IMR-90 (cell line): ENCODE results near the gene LRRC14B. TPM values are rescaled to one million over a fixed set of nuclear protein-coding genes. Genes with fewer than 3 reads are reported as not detected.

ENCODE experiments used
- ATAC-seq: fragments of 200-7000 bp; cut with Tn5 transposase; 2 replicates; pipeline ENCODE4 v1.9.1; 2020; ENCODE audit warnings: low read depth, mild to moderate bottlenecking, moderate library complexity
- BruUV-seq: library from RNA; stranded (reverse); fragments of 400-500 nt; replicated peaks from 2 replicates; lab custom pipeline; 2021; lab: Mats Ljungman, UMichigan
- CTCF ChIA-PET: fragments of 300-600 bp; formaldehyde crosslinking; extraction: SDS; loops from one replicate; lab custom pipeline; 2021; ENCODE audit warnings: antibody characterized with exemption; lab: Yijun Ruan, JAX
- POLR2A ChIA-PET: fragments of 300-600 bp; sonication (Branson Sonifier 250); formaldehyde crosslinking; loops from one replicate; lab custom pipeline; 2022; ENCODE audit warnings: antibody characterized with exemption; ENCODE audit not compliant: unreplicated experiment; lab: Charles Lee
- DNase-seq: peaks from one replicate; pipeline ENCODE4 v3.0.0; 2013
- H2AFZ ChIP-seq: replicated peaks from 2 replicates; pipeline ENCODE3; 2013; ENCODE audit warnings: low read length, mild to moderate bottlenecking; ENCODE audit not compliant: poor library complexity
- H2AK5ac ChIP-seq: 2 replicates; pipeline ENCODE4 v1.6.1; 2013; ENCODE audit warnings: low read depth, low read length, inconsistent platforms
- H2AK9ac ChIP-seq: replicated peaks from 2 replicates; pipeline ENCODE3; 2013; ENCODE audit warnings: mild to moderate bottlenecking, low read depth, low read length, moderate library complexity; ENCODE audit not compliant: poor library complexity
- H2BK120ac ChIP-seq: 2 replicates; pipeline ENCODE4 v1.6.1; 2013; ENCODE audit warnings: low read depth, low read length, inconsistent platforms
- H2BK15ac ChIP-seq: 3 replicates; pipeline ENCODE4 v1.6.1; 2013; ENCODE audit warnings: low read depth, low read length, inconsistent platforms
- H2BK20ac ChIP-seq: 2 replicates; pipeline ENCODE4 v1.6.1; 2013; ENCODE audit warnings: low read depth, mild to moderate bottlenecking, inconsistent platforms, low read length, moderate library complexity
- H2BK5ac ChIP-seq: 2 replicates; pipeline ENCODE4 v1.6.1; 2013; ENCODE audit warnings: mild to moderate bottlenecking, low read depth, low read length, inconsistent platforms; ENCODE audit not compliant: poor library complexity, severe bottlenecking
- H3K14ac ChIP-seq: replicated peaks from 2 replicates; pipeline ENCODE4 v1.6.1; 2013; ENCODE audit warnings: low read depth, low read length, inconsistent platforms
- H3K18ac ChIP-seq: 2 replicates; pipeline ENCODE4 v1.6.1; 2013; ENCODE audit warnings: low read depth, low read length, control low read depth
- H3K23ac ChIP-seq: 2 replicates; pipeline ENCODE4 v1.6.1; 2013; ENCODE audit warnings: low read depth, low read length, inconsistent platforms
- H3K27ac ChIP-seq: 2 replicates; pipeline ENCODE4 v1.5.1; 2013; ENCODE audit warnings: mild to moderate bottlenecking, control low read depth, low read length; ENCODE audit not compliant: insufficient read depth
- H3K27me3 ChIP-seq: 2 replicates; pipeline ENCODE4 v1.6.1; 2013; ENCODE audit warnings: low read length; ENCODE audit not compliant: control insufficient read depth, insufficient read depth
- H3K36me3 ChIP-seq: 2 replicates; pipeline ENCODE4 v1.6.1; 2013; ENCODE audit warnings: low read length, mixed read lengths; ENCODE audit not compliant: control insufficient read depth, insufficient read depth
- H3K4ac ChIP-seq: 2 replicates; pipeline ENCODE4 v1.6.1; 2013; ENCODE audit warnings: low read depth, low read length, inconsistent platforms
- H3K4me1 ChIP-seq: 2 replicates; pipeline ENCODE4 v1.6.1; 2013; ENCODE audit warnings: low read length, mixed read lengths; ENCODE audit not compliant: control insufficient read depth, insufficient read depth
- H3K4me2 ChIP-seq: 2 replicates; pipeline ENCODE4 v1.6.1; 2013; ENCODE audit warnings: low read depth, mild to moderate bottlenecking, control low read depth, low read length, moderate library complexity
- H3K4me3 ChIP-seq: 2 replicates; pipeline ENCODE4 v1.5.1; 2013; ENCODE audit warnings: low read depth, mild to moderate bottlenecking, control low read depth, low read length, moderate library complexity; ENCODE audit not compliant: insufficient read depth
- H3K56ac ChIP-seq: 2 replicates; pipeline ENCODE4 v1.6.1; 2013; ENCODE audit warnings: low read length, inconsistent platforms; ENCODE audit not compliant: insufficient read depth; ENCODE audit errors: extremely low read depth
- H3K79me1 ChIP-seq, 2 experiments: 2 replicates each; pipeline ENCODE4 v1.6.1; 2013; ENCODE audit warnings: low read length in 2 of 2, inconsistent platforms in 1 of 2, low read depth in 1 of 2
- H3K9ac ChIP-seq: 2 replicates; pipeline ENCODE4 v1.6.1; 2013; ENCODE audit warnings: low read depth, low read length, control low read depth
- H3K9me1 ChIP-seq: 2 replicates; pipeline ENCODE4 v1.6.1; 2013; ENCODE audit warnings: low read length, inconsistent platforms; ENCODE audit not compliant: insufficient read depth
- H3K9me3 ChIP-seq: 2 replicates; pipeline ENCODE4 v1.6.1; 2013; ENCODE audit warnings: low read length; ENCODE audit not compliant: control insufficient read depth, insufficient read depth
- H4K20me1 ChIP-seq: 2 replicates; pipeline ENCODE4 v1.6.1; 2013; ENCODE audit warnings: low read length, inconsistent platforms; ENCODE audit not compliant: insufficient read depth
- H4K5ac ChIP-seq: 2 replicates; pipeline ENCODE4 v1.6.1; 2013; ENCODE audit warnings: mild to moderate bottlenecking, low read depth, low read length, control low read depth
- H4K8ac ChIP-seq, 2 experiments: 2 replicates each; pipeline ENCODE4 v1.6.1; 2013; ENCODE audit warnings: low read depth in 2 of 2, low read length in 2 of 2, control low read depth in 1 of 2, inconsistent platforms in 1 of 2
- H4K91ac ChIP-seq: 2 replicates; pipeline ENCODE4 v1.6.1; 2013; ENCODE audit warnings: low read depth, low read length, inconsistent platforms; ENCODE audit not compliant: insufficient read depth
- CHD1 ChIP-seq: IDR thresholded peaks from 2 replicates; pipeline ENCODE4 v1.6.1; 2012; ENCODE audit warnings: low read depth, low read length, improper control_type of control experiment
- CTCF ChIP-seq: conservative IDR thresholded peaks from 2 replicates; pipeline ENCODE4 v1.5.1; 2012; ENCODE audit warnings: mild to moderate bottlenecking, low read depth, low read length, improper control_type of control experiment
- FOS ChIP-seq: fragments of 150-350 bp; IDR thresholded peaks from 2 replicates; pipeline ENCODE4 v1.6.1; 2016; ENCODE audit warnings: low read depth, low read length
- MAFK ChIP-seq: IDR thresholded peaks from 2 replicates; pipeline ENCODE4 v1.6.1; 2012; ENCODE audit warnings: low read depth, low read length, improper control_type of control experiment
- RAD21 ChIP-seq: IDR thresholded peaks from 2 replicates; pipeline ENCODE4 v1.6.1; 2012; ENCODE audit warnings: low read length, improper control_type of control experiment
- RCOR1 ChIP-seq: IDR thresholded peaks from 2 replicates; pipeline ENCODE4 v1.6.1; 2012; ENCODE audit warnings: mild to moderate bottlenecking, low read length, improper control_type of control experiment; ENCODE audit not compliant: insufficient replicate concordance
- RFX5 ChIP-seq: IDR thresholded peaks from 2 replicates; pipeline ENCODE4 v1.8.0; 2012; ENCODE audit warnings: low read depth, mild to moderate bottlenecking, low read length, moderate library complexity
- SMC3 ChIP-seq: fragments of 150-350 bp; IDR thresholded peaks from 2 replicates; pipeline ENCODE4 v1.6.1; 2016; ENCODE audit warnings: low read depth, mild to moderate bottlenecking, antibody characterized with exemption, low read length, moderate library complexity
- WGBS, 2 experiments: methylation state at CpG; one replicate each; pipeline versions ENCODE4 v1.1.5 to v1.1.7; 2013; ENCODE audit warnings: missing lambda C conversion rate in 2 of 2; ENCODE audit not compliant: insufficient read length in 1 of 2; ENCODE audit errors: extremely low coverage in 2 of 2; 5-methylcytosine and 5-hydroxymethylcytosine counted together
- dilution Hi-C: fragments of 300-500 bp; cut with HindIII; formaldehyde crosslinking; loops from one replicate; pipeline ENCODE4 v1.14.3; 2018; ENCODE audit warnings: low sequenced_read_pairs; ENCODE audit not compliant: unreplicated experiment
- in situ Hi-C: fragments of 300-500 bp; cut with MboI; formaldehyde crosslinking; loops from 3 replicates; pipeline ENCODE4 v1.14.3; 2019; ENCODE audit warnings: low sequenced_read_pairs, inconsistent platforms, mixed read lengths
- intact Hi-C: fragments of 100-400 bp; cut with micrococcal nuclease; formaldehyde crosslinking; loops from 2 replicates; pipeline ENCODE4 v1.10.0; 2022
- polyA plus RNA-seq, 3 experiments: library from polyadenylated mRNA; depleted of rRNA; stranded (reverse); fragments of >200 nt; gene quantifications; 2 replicates each; pipeline ENCODE4 v1.2.3, GENCODE V29; 2012; ENCODE audit warnings: low replicate concordance in 1 of 3
- total RNA-seq: library from RNA; depleted of rRNA; stranded (reverse); fragments of >200 nt; gene quantifications from 2 replicates; pipeline ENCODE4 v1.2.3, GENCODE V29; 2012

Gene LRRC14B
- total and polyA plus RNA-seq, 2 of the 4 experiments (the other 2 are of a cell fraction): not detected

- Histone ChIP-seq H2BK5ac (no peak overlapping the region), H4K20me1 (peaks cover 2% of the 10 kb centered on the region; the same call in 1 of the 2 replicates), H3K18ac (no peak overlapping the region), H3K36me3 (no peaks in the 10 kb centered on the region), H3K4me1 (no peaks in the 10 kb centered on the region), H2AFZ (peak overlapping the region; percentile 92), H2BK20ac (peak overlapping the region; percentile 71), H2AK9ac (peak overlapping the region; percentile 81), H4K91ac (no peak overlapping the region), H3K4me3 (no peak overlapping the region), H3K9me3 (no peaks in the 10 kb centered on the region), H3K56ac (no peak overlapping the region), H3K9me1 (peaks cover 3% of the 10 kb centered on the region; the same call in 1 of the 2 replicates), H2BK15ac (peak overlapping the region; percentile 87; the same call in 1 of the 3 replicates), H3K79me1 (no peaks in the 10 kb centered on the region), H3K14ac (no peak overlapping the region), H3K23ac (no peak overlapping the region), H3K4me2 (no peak overlapping the region; the same call in 1 of the 2 replicates), H4K8ac (peak overlapping the region in 1 of 2 experiments; percentile 72; a peak in 1 of 4 replicates), H4K5ac (no peak overlapping the region; the same call in 1 of the 2 replicates), H2BK120ac (peak overlapping the region; percentile 4; the same call in 1 of the 2 replicates), H3K4ac (peak overlapping the region; percentile 48; the same call in 1 of the 2 replicates), H3K27me3 (peaks cover 12% of the 10 kb centered on the region; the same call in 1 of the 2 replicates), H3K9ac (no peak overlapping the region), H2AK5ac (peak overlapping the region; percentile 83; the same call in 1 of the 2 replicates), H3K27ac (no peak overlapping the region)
- TF ChIP-seq CHD1 (no peak), RFX5 (no peak), RCOR1 (no peak), SMC3 (no peak), MAFK (no peak), FOS (no peak), RAD21 (no peak), CTCF (no peak)
- no peak for DNase-seq
- CTCF ChIA-PET: interaction anchor here (0.6 to 1.8 kb wide), 12 partner anchors 9 to 172 kb away, joined by 3 to 19 read pairs (median 5); partner anchors contain the start of genes CCDC127 and SDHA
- dilution Hi-C loops: no loop called here
- WGBS, 2 experiments: 67% methylated on average over 10 of the region's 21 CpGs; no CpG with 5 or more reads in 1 of the 2 experiments
- no TSS peak for BruUV-seq
- in situ Hi-C loops: no loop called here
- POLR2A ChIA-PET: no interaction called here
- intact Hi-C loops: no loop called here
- no peak; the same call in 1 of the 2 replicates for ATAC-seq
Measured at GRCh38 chr5:187617-188451, 3.5 kb upstream of the LRRC14B start.
